ENCODE data around the gene EFNA2. TPM values are rescaled to one million over a fixed set of nuclear protein-coding genes. Genes with fewer than 3 reads are reported as not detected.

Gene EFNA2
- total RNA-seq, 3 donors from 2014 or later (not counting 1 experiment from before 2014, with no cell fraction given) = not detected

GRCh38 chr19:1294688-1295087 lies 9.0 kb downstream of the EFNA2 start:
- Mint-ChIP-seq H3K36me3 (no peaks in the 10 kb centered on the region), H3K4me1 (no peaks in the 10 kb centered on the region), H3K4me3 (peak overlapping the region; percentile 55), H3K9me3 (no peaks in the 10 kb centered on the region), H3K27ac (no peak overlapping the region), H3K27me3 (ENCODE audit: low read depth in 2 of 2) (peaks cover 0 to 10% of the 10 kb centered on the region in 2 donors)
- no peak overlapping the region for H3K27ac ChIP-seq (ENCODE audit: low read length)
- H3K4me3 ChIP-seq (ENCODE audit: low read length) = no peak overlapping the region
- H3K9me3 ChIP-seq (ENCODE audit: control insufficient read depth, insufficient read depth, low read length) = no peaks in the 10 kb centered on the region
- intact Hi-C loops (cut with micrococcal nuclease) = no loop called here
- peaks cover 6% of the 10 kb centered on the region for H3K4me1 ChIP-seq (ENCODE audit: control insufficient read depth, insufficient read depth, low read length)
- no peaks in the 10 kb centered on the region for H3K36me3 ChIP-seq (ENCODE audit: control insufficient read depth, insufficient read depth, low read length)
- WGBS (ENCODE audit: insufficient coverage) = 81% methylated on average over 14 of the region's 14 CpGs
- ATAC-seq (no peak), DNase-seq (no peak)
- peaks cover 8% of the 10 kb centered on the region for H3K27me3 ChIP-seq (ENCODE audit: control insufficient read depth, insufficient read depth, low read length)
- TF ChIP-seq, protein P1, sequence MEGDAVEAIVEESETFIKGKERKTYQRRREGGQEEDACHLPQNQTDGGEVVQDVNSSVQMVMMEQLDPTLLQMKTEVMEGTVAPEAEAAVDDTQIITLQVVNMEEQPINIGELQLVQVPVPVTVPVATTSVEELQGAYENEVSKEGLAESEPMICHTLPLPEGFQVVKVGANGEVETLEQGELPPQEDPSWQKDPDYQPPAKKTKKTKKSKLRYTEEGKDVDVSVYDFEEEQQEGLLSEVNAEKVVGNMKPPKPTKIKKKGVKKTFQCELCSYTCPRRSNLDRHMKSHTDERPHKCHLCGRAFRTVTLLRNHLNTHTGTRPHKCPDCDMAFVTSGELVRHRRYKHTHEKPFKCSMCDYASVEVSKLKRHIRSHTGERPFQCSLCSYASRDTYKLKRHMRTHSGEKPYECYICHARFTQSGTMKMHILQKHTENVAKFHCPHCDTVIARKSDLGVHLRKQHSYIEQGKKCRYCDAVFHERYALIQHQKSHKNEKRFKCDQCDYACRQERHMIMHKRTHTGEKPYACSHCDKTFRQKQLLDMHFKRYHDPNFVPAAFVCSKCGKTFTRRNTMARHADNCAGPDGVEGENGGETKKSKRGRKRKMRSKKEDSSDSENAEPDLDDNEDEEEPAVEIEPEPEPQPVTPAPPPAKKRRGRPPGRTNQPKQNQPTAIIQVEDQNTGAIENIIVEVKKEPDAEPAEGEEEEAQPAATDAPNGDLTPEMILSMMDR (IDR thresholded peaks at IDR 0.05) = no peak

DNA sequence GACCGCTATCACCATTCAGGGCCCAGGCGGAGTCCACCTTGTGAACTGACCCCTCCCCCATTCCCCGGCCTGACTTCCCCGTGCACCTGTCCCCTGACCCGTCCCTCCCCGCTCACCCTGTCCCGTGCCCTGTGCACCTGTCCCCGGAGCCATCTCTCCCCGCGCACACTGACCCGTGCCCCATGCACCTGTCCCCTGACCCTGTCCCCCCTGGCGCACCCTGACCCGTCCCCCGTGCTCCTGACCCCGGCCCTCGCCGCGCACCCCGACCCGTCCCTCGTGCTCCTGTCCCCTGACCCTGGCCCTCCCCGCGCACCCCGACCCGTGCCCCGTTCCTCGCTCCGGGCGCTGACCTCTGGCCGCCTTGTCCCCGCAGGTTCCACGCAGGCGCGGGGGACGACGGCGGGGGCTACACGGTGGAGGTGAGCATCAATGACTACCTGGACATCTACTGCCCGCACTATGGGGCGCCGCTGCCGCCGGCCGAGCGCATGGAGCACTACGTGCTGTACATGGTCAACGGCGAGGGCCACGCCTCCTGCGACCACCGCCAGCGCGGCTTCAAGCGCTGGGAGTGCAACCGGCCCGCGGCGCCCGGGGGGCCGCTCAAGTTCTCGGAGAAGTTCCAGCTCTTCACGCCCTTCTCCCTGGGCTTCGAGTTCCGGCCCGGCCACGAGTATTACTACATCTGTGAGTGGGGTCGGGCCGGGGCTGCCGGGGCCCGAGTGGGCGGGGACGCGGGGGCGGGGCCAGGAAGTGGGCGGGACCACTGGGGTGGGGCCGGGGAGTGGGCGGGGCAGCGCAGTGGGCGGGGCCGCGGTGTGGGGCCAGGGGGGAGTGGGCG lies 9.7 kb downstream of the EFNA2 start:
- Mint-ChIP-seq H3K27me3 (ENCODE audit: low read depth in 2 of 2) (peaks cover 0 to 6% of the 10 kb centered on the region in 2 donors), H3K4me3 (no peak overlapping the region), H3K4me1 (no peaks in the 10 kb centered on the region), H3K27ac (no peak overlapping the region), H3K9me3 (no peaks in the 10 kb centered on the region), H3K36me3 (no peaks in the 10 kb centered on the region)
- Histone ChIP-seq H3K9me3 (ENCODE audit: control insufficient read depth, insufficient read depth, low read length) (no peaks in the 10 kb centered on the region), H3K4me1 (ENCODE audit: control insufficient read depth, insufficient read depth, low read length) (peaks cover 6% of the 10 kb centered on the region), H3K36me3 (ENCODE audit: control insufficient read depth, insufficient read depth, low read length) (no peaks in the 10 kb centered on the region), H3K4me3 (ENCODE audit: low read length) (no peak overlapping the region), H3K27me3 (ENCODE audit: control insufficient read depth, insufficient read depth, low read length) (peaks cover 8% of the 10 kb centered on the region), H3K27ac (ENCODE audit: low read length) (no peak overlapping the region)
- intact Hi-C loops (cut with micrococcal nuclease) = no loop called here
- peak; percentile 62 to 86 (median 82) for ATAC-seq
- peak in 1 of 2 donors; percentile 56 for DNase-seq
- TF ChIP-seq, protein P1 (IDR thresholded peaks at IDR 0.05) = no peak
- 15% methylated on average over 82 of the region's 82 CpGs for WGBS (ENCODE audit: insufficient coverage)

DNA sequence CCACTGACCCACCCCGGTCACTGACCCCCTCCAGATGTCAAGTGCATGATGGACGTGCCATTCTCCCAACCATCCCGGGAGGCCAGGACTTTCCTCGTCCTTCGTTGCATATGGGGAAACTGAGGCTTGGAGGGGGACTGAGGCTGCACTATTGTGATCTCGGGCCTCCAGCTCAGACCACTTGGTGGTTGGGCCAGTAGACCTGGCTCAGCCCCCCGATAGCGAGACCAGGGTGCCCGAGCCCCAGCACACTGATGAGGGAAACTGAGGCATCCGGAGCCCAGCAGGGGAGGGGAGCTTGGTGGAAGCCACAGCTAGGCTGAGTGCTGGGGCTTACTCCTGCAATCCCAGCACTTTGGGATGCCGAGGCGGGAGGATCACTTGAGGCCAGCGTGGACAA lies 10.4 kb downstream of the EFNA2 start:
- H3K27ac Mint-ChIP-seq = no peak overlapping the region
- Histone ChIP-seq H3K4me3 (ENCODE audit: low read length) (no peak overlapping the region), H3K9me3 (ENCODE audit: control insufficient read depth, insufficient read depth, low read length) (no peaks in the 10 kb centered on the region), H3K27ac (ENCODE audit: low read length) (no peak overlapping the region), H3K27me3 (ENCODE audit: control insufficient read depth, insufficient read depth, low read length) (peaks cover 8% of the 10 kb centered on the region), H3K36me3 (ENCODE audit: control insufficient read depth, insufficient read depth, low read length) (no peaks in the 10 kb centered on the region), H3K4me1 (ENCODE audit: control insufficient read depth, insufficient read depth, low read length) (peaks cover 6% of the 10 kb centered on the region)
- WGBS (ENCODE audit: insufficient coverage) = 88% methylated on average over 12 of the region's 13 CpGs
- ATAC-seq (no peak), DNase-seq (no peak)
- peaks cover 0 to 6% of the 10 kb centered on the region in 2 donors for H3K27me3 Mint-ChIP-seq (ENCODE audit: low read depth in 2 of 2)
- no peaks in the 10 kb centered on the region for H3K4me1 Mint-ChIP-seq
- H3K36me3 Mint-ChIP-seq = no peaks in the 10 kb centered on the region
- TF ChIP-seq, protein P1 (IDR thresholded peaks at IDR 0.05) = no peak
- intact Hi-C loops (cut with micrococcal nuclease) = no loop called here
- no peak overlapping the region for H3K4me3 Mint-ChIP-seq
- H3K9me3 Mint-ChIP-seq = no peaks in the 10 kb centered on the region

All from natural killer cell (primary cell).